GM10248 (cell line): ENCODE data around the gene SGCA.

ENCODE experiments used
- CTCF ChIA-PET: fragments of 300-600 bp; sonication (Branson Sonifier 250); formaldehyde crosslinking; extraction: SDS; loops from one replicate; lab custom pipeline; 2021; ENCODE audit warnings: antibody characterized with exemption; lab: Yijun Ruan, JAX
- POLR2A ChIA-PET: fragments of 350-650 bp; sonication (Branson Sonifier 250); formaldehyde crosslinking; extraction: SDS; loops from one replicate; lab custom pipeline; 2020; ENCODE audit warnings: antibody characterized with exemption; lab: Yijun Ruan, JAX
- DNase-seq: peaks from one replicate; pipeline ENCODE4 v3.0.0; 2012; ENCODE audit errors: extremely low spot score
- CTCF ChIP-seq: IDR thresholded peaks from 2 replicates; pipeline ENCODE4 v1.5.1; 2012; ENCODE audit warnings: mild to moderate bottlenecking, low read depth; ENCODE audit errors: extremely low read depth, missing control alignments, control extremely low read depth

The SGCA gene

DNA sequence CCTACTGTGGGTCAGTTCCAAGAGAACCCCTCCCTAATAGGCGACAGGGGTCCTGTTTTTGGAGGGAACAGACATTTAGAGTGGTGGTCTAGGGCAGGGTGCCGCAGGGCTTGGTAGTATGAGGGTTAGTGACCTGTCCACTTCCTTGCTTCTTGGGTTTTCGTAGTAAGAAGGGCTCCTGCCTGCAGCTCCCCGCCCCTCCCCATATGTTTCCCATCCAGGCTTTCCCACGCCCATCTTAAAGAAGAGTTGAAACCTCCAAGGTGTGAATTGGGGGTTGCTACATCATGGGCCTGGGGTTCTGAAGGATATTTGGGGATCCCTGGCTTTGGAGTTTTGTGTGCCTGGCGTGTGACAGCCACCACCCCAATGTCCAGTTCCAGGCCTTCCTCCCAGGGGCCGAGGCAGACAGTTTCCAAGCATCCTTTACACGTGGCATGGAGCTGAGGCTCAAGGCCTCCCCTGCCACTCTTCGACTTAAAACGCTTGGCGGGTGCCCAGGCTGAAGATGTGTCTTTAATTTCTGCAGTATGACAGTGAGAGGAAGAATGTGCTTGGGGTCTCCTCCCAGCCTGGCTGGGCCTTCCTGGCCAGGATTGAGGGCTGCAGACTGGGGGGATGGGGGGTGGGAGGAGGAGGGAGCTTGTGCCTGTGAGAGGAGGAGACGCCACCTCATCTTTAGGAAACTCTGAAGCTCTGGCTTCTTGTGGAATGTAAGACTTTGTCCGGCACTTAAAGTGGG, 38.0 kb downstream of the SGCA start:
- TF ChIP-seq CTCF, result no peak
- DNase-seq, result no peak
- POLR2A ChIA-PET, result no interaction called here

GRCh38 chr17:50204431-50204830, 38.6 kb downstream of the SGCA start:
- POLR2A ChIA-PET, result no interaction called here
- CTCF ChIA-PET, result interaction anchor here (1.0 to 8.2 kb wide), 6 partner anchors 11 to 114 kb away, joined by 3 to 324 read pairs (median 110); partner anchors contain the start of gene TMEM92
- no peak for DNase-seq
- no peak for TF ChIP-seq CTCF

More for the DNA sequence above, 38.0 kb downstream of the SGCA start:
- CTCF ChIA-PET, result interaction anchor here (1.0 to 8.2 kb wide), 7 partner anchors 12 to 115 kb away, joined by 3 to 324 read pairs (median 91); partner anchors contain the start of gene TMEM92

- DNase-seq, result no peak
- ChIA-PET CTCF (interaction anchor here (1.0 to 8.2 kb wide), 5 partner anchors 8 to 98 kb away, joined by 3 to 324 read pairs (median 128); partner anchors contain the start of gene TMEM92), POLR2A (no interaction called here)
- TF ChIP-seq CTCF, result no peak
These were observed 39.5 kb downstream of the SGCA start for GRCh38 chr17:50205111-50205962.

- DNase-seq, result no peak
- CTCF ChIA-PET, result interaction anchor here (1.0 to 8.2 kb wide), 4 partner anchors 9 to 97 kb away, joined by 3 to 324 read pairs (median 110); partner anchors contain the start of gene TMEM92
- no peak for TF ChIP-seq CTCF
- POLR2A ChIA-PET, result no interaction called here
These were observed 40.2 kb downstream of the SGCA start for GRCh38 chr17:50205963-50206505.

- DNase-seq, result no peak
- ChIA-PET POLR2A (no interaction called here), CTCF (interaction anchor here (0.8 to 8.2 kb wide), 2 partner anchors 63 to 96 kb away, joined by 4 to 324 read pairs; no protein-coding TSS in a partner anchor)
- no peak for TF ChIP-seq CTCF
These were observed 40.9 kb downstream of the SGCA start for GRCh38 chr17:50206604-50207293.
